Keratinocyte (primary cell): ENCODE results near the gene KATNB1. TPM values are rescaled to one million over a fixed set of nuclear protein-coding genes. Genes with fewer than 3 reads are reported as not detected.

ENCODE experiments used
- DNase-seq: peaks from one replicate; pipeline ENCODE4 v3.0.0-alpha.2; 2011; ENCODE audit warnings: low read depth, missing footprints, low spot score
- FAIRE-seq: peaks from 2 replicates; lab custom pipeline; 2011; peaks lifted over from hg19 to GRCh38; lab: Jason Lieb, UNC
- H2AFZ ChIP-seq: 2 replicates; pipeline ENCODE4 v1.6.0; 2012; ENCODE audit warnings: low read length, control low read depth, inconsistent platforms; ENCODE audit not compliant: control insufficient read depth
- H3K27ac ChIP-seq: 2 replicates; pipeline ENCODE4 v1.5.1; 2011; ENCODE audit warnings: low read length; ENCODE audit not compliant: control insufficient read depth, insufficient read depth
- H3K27me3 ChIP-seq: 3 replicates; pipeline ENCODE4 v1.6.0; 2011; ENCODE audit warnings: low read length; ENCODE audit not compliant: control insufficient read depth, insufficient read depth; ENCODE audit errors: extremely low read depth
- H3K36me3 ChIP-seq, 2 experiments: 2 replicates in 1 of 2; 3 replicates in 1 of 2; pipeline ENCODE4 v1.5.1; 2011; ENCODE audit warnings: low read length in 2 of 2, mild to moderate bottlenecking in 1 of 2; ENCODE audit not compliant: control insufficient read depth in 2 of 2, insufficient read depth in 2 of 2; ENCODE audit errors: extremely low read depth in 1 of 2
- H3K4me1 ChIP-seq: 3 replicates; pipeline ENCODE4 v1.5.1; 2011; ENCODE audit warnings: low read length; ENCODE audit not compliant: control insufficient read depth, insufficient read depth; ENCODE audit errors: extremely low read depth
- H3K4me2 ChIP-seq: 3 replicates; pipeline ENCODE4 v1.6.0; 2011; ENCODE audit warnings: low read depth, low read length; ENCODE audit not compliant: control insufficient read depth, insufficient read depth; ENCODE audit errors: extremely low read depth
- H3K4me3 ChIP-seq, 3 experiments: fragments of 200-600 bp in 1 of 3; sonication (generic) in 1 of 3; 2 replicates in 2 of 3; 3 replicates in 1 of 3; pipeline ENCODE4 v1.5.1; 2011 to 2016; ENCODE audit warnings: low read length in 3 of 3, mild to moderate bottlenecking in 3 of 3, control low read depth in 2 of 3, inconsistent platforms in 1 of 3, low read depth in 1 of 3, mixed read lengths in 1 of 3, mixed run types in 1 of 3, moderate library complexity in 1 of 3; ENCODE audit not compliant: control insufficient read depth in 2 of 3, insufficient read depth in 2 of 3; ENCODE audit errors: extremely low read depth in 1 of 3
- H3K79me2 ChIP-seq: 2 replicates; pipeline ENCODE4 v1.6.0; 2012; ENCODE audit warnings: low read length; ENCODE audit not compliant: control insufficient read depth, insufficient read depth
- H3K9ac ChIP-seq: 3 replicates; pipeline ENCODE4 v1.6.0; 2011; ENCODE audit warnings: low read length; ENCODE audit not compliant: control insufficient read depth, insufficient read depth; ENCODE audit errors: extremely low read depth
- H3K9me1 ChIP-seq: 3 replicates; pipeline ENCODE4 v1.6.0; 2011; ENCODE audit warnings: low read length; ENCODE audit not compliant: control insufficient read depth, insufficient read depth; ENCODE audit errors: extremely low read depth
- H3K9me3 ChIP-seq: 2 replicates; pipeline ENCODE4 v1.5.1; 2012; ENCODE audit warnings: low read depth, low read length; ENCODE audit not compliant: control insufficient read depth
- H4K20me1 ChIP-seq: 3 replicates; pipeline ENCODE4 v1.6.0; 2011; ENCODE audit warnings: low read length; ENCODE audit not compliant: control insufficient read depth, insufficient read depth; ENCODE audit errors: extremely low read depth
- CTCF ChIP-seq, 3 experiments: IDR thresholded peaks in 1 of 3; conservative IDR thresholded peaks in 1 of 3; optimal IDR thresholded peaks in 1 of 3; 2 replicates in 2 of 3; 3 replicates in 1 of 3; pipeline versions ENCODE3 to v1.5.1; 2011; ENCODE audit warnings: low read length in 3 of 3, mild to moderate bottlenecking in 3 of 3, moderate library complexity in 2 of 3, control low read depth in 1 of 3, inconsistent platforms in 1 of 3; ENCODE audit not compliant: insufficient read depth in 2 of 3; ENCODE audit errors: extremely low read depth in 1 of 3
- EZH2 ChIP-seq: IDR thresholded peaks from one replicate; pipeline ENCODE4 v1.6.1; 2012; ENCODE audit warnings: inconsistent platforms, mild to moderate bottlenecking, low read length, moderate library complexity
- dilution Hi-C: fragments of 300-500 bp; cut with MboI; formaldehyde crosslinking; loops from one replicate; pipeline ENCODE4 v1.7.0; 2020; ENCODE audit warnings: low sequenced_read_pairs; ENCODE audit not compliant: extremely low pct_ligation_motif_present
- polyA plus RNA-seq, 5 experiments: library from polyadenylated mRNA; depleted of rRNA in 3 of 5; stranded (reverse) in 3 of 5; stranded (forward) in 1 of 5; unstranded in 1 of 5; fragments of >200 nt; gene quantifications; 1 replicate in 1 of 5; 2 replicates in 3 of 5; 3 replicates in 1 of 5; pipeline versions ENCODE4 v1.2.1 to v1.2.3, GENCODE V29; 2011 to 2012; ENCODE audit warnings: missing spikeins in 2 of 5, low read depth in 1 of 5, low replicate concordance in 1 of 5

The KATNB1 gene
- polyA plus RNA-seq, 1 donor (not counting 4 experiments of a cell fraction or from before 2014, with no cell fraction given): 18.9 TPM

- Histone ChIP-seq H3K9me3 (no peaks in the 10 kb centered on the region), H3K4me1 (peaks cover 62% of the 10 kb centered on the region), H3K27me3 (no peaks in the 10 kb centered on the region), H3K9me1 (no peaks in the 10 kb centered on the region), H4K20me1 (no peaks in the 10 kb centered on the region), H3K4me3 (peak overlapping the region; percentile 16 to 90 (median 89)), H3K36me3 (peaks cover 2 to 16% of the 10 kb centered on the region in 2 experiments), H3K4me2 (peak overlapping the region; percentile 96), H3K9ac (peak overlapping the region; percentile 83), H3K27ac (peak overlapping the region; percentile 77), H2AFZ (no peak overlapping the region), H3K79me2 (peaks cover 41% of the 10 kb centered on the region)
- dilution Hi-C loops: no loop called here
- DNase-seq (no peak), FAIRE-seq (peak; percentile 49)
- TF ChIP-seq CTCF (optimal IDR thresholded peaks at IDR 0.05 in 1 of 3, IDR thresholded peaks at IDR 0.05 in 1 of 3, conservative IDR thresholded peaks at IDR 0.05 in 1 of 3; ENCODE audit: extremely low read depth in 1 of 3, insufficient read depth in 2 of 3, low read length in 3 of 3) (no peak), EZH2 (no peak)
Observed at GRCh38 chr16:57800200-57801097, 64.9 kb downstream of the KATNB1 start.

- peak overlapping the region; percentile 72 to 90 (median 89) for H3K4me3 ChIP-seq
- peak overlapping the region; percentile 5 for H2AFZ ChIP-seq
- no peaks in the 10 kb centered on the region for H4K20me1 ChIP-seq
- dilution Hi-C loops: no loop called here
- no peaks in the 10 kb centered on the region for H3K27me3 ChIP-seq
- DNase-seq (no peak), FAIRE-seq (peak; percentile 43)
- H3K27ac ChIP-seq: peak overlapping the region; percentile 77
- H3K4me2 ChIP-seq: peak overlapping the region; percentile 96
- no peaks in the 10 kb centered on the region for H3K9me3 ChIP-seq
- H3K4me1 ChIP-seq: peaks cover 58% of the 10 kb centered on the region
- H3K9ac ChIP-seq: peak overlapping the region; percentile 83
- H3K79me2 ChIP-seq: peaks cover 34% of the 10 kb centered on the region
- H3K36me3 ChIP-seq: peaks cover 2 to 13% of the 10 kb centered on the region in 2 experiments
- H3K9me1 ChIP-seq: no peaks in the 10 kb centered on the region
- TF ChIP-seq CTCF (optimal IDR thresholded peaks at IDR 0.05 in 1 of 3, IDR thresholded peaks at IDR 0.05 in 1 of 3, conservative IDR thresholded peaks at IDR 0.05 in 1 of 3; ENCODE audit: extremely low read depth in 1 of 3, insufficient read depth in 2 of 3, low read length in 3 of 3) (no peak), EZH2 (no peak)
Observed at GRCh38 chr16:57801098-57801808, 65.7 kb downstream of the KATNB1 start.
